IPS-NIHi11 (cell line): ENCODE measurements around the gene RTN4R.
"Not testable (repeated sequence)": the region's sequence is repeated elsewhere in the genome, so short reads cannot be mapped to it uniquely, and the experiment has no call there.

Source experiments
- DNase-seq: peaks from one replicate; pipeline ENCODE4 v3.0.0; 2012; ENCODE audit warnings: mixed read lengths, low spot score

Gene RTN4R

GRCh38 chr22:20271114-20271994 is 3.2 kb upstream of the RTN4R start:
- no peak for DNase-seq

DNA sequence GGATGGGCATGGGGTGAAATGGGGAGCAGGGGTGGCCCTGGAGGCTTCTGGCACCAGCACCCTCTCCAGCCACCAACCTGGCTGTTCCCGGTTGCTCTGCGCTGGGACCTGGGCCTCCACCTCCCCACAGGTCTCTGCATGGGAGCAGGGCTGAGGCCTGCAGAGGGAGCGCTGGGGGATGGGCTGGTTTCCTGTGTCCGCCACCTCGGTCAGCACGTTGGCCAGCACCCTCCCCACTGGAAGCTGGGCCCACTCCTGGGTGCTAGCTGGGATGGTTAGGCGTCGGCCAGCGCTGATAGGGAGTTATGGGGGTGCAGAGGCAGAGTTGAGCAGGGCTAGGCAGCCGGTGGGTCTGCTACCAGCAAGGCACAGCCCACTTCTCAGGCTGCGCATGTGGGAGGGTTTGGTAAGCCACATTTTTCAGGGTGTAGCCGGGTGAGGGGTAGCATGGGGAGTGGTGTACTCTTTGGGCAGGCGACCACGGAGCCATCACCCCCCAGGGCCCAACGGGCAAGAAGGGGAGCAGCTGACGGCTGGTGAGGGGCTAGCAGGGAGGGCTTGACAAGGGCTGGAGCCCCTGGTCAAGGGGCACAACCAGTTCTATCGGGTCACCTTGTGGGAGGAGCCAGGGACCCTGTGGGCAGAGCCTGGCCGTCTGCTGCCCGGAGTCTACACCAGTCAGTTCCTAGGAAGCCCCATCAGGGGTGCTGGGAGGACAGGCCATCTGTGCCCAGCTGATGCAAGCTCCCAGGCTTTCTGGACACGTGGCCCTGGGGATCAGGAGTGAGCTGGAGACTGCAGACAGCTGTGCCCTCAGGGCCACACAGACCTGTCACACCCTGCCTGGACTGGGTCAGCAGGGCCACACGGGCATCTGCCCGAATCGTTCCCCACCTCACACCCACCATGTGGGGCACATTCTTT is 2.3 kb upstream of the RTN4R start:
- not testable (repeated sequence) for DNase-seq

DNA sequence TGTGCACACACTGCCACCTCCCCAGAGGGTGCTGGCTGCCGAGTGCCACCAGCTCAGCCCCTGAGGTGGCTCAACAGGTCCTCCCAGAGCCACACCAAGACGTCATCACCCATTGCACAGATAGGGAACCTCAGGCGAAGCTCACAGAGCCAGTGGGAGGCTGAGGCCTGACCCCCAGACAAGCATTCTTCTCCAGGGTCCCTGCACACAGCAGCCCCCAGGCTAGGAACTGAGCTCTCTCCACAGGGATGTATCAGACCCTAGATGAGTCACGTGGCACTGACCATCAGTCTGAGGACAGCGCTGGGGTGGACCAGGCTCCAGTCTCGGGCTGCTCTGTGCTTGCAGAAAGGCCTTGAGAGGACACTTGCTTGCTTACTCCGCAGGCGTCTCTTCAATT is 1.6 kb upstream of the RTN4R start:
- not testable (repeated sequence) for DNase-seq

DNA sequence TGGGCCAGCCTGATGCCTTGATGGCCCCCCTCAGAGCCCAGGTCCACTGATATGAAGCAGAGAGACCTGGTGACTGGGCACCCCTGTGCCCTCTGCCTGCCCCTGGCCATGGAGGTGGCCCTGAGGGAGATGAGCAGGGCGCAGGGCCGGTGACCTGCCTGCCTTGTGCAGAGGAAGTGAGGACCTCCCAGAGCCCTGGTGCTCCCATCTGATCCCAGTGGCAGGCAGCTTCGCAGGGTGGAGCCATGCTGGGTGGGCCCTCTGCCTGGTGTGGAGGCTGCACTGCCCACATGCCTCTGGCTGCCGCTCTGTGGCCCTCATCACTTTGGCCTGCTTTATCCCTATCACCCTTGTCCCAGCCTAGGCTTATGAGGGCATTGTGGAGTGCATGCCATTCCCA is 1.1 kb upstream of the RTN4R start:
- not testable (repeated sequence) for DNase-seq

- DNase-seq, result peak; percentile 69
These were observed 458 bp downstream of the RTN4R start for GRCh38 chr22:20267441-20268278.

DNA sequence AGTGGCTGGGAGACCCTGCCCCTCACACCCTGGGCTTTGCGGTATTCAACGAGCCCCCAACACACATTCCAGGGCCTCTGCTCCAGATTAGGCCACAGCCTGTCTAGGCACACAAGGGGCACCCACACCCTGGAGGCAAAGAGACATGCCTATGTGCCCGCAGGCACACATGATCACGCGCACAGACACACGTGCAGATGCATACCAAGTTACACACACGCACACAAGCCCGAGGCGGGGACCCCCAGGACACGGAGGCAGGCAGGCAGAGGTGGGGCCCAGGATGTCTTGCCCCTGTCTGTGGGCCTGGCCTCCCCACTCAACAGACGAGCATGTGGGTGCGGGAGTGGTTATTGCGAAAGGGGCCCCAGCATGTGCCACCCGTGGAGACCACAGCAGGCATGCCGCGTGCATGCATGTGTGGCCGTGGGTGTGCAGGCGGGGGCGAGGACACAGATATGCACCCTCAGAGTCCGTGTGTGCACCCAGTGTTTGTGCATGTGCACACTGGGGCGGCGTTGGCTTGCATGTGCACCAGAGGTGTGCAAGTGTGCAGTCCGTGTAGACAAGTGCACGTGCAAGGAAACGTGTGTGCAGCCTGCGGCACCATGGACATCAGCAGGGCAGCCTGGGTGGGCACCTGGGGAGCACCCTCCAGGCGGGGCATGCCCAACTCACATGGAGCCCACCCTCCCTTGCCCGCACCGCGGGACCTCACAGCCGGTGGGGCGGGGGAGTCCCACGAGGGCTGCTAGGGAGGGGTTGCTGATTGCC is 1.3 kb downstream of the RTN4R start:
- not testable (repeated sequence) for DNase-seq

DNA sequence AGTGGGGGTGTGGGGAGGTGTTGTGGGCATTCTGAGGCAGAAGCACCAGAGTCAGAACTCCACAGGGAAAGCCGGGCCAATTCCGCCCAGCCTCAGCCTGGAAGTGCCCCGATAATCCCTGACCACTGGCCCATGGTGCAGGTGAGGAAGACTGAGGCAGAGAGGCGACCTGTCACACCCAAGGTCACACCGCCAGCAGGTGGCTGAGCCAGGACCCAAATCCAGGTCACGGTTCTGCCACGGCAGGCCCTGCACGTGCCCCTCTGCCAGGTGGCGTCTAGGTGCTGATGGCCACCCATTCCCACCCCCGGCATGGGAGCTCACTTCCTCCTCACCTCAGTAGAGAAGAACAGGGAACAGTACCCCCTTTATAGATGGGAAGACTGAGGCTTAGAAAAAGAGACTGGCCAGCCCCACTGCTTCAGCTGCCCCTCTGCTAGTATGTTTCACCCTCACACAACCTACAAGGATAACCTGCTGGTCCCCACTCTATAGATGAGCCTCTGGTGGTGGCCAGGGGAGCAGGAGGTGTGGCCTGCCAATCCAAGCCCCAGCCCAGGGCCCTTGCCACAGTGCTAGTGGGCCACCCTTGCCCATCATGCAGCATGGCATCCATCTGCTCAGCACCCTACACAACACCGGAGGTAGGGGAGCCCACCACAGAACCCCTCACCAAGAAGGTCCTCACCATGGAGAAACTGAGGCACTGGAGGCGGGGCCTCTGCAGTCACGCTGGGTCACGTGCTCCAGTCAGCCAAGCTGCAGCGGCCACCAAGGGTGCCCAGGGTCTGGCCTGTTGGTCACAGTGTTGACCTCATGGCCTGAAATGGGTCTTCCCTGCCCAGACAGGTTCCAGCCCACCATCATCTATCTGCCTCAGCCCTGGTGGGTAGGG is 2.1 kb downstream of the RTN4R start:
- not testable (repeated sequence) for DNase-seq

GRCh38 chr22:20264614-20265452 is 3.3 kb downstream of the RTN4R start:
- no peak for DNase-seq

- DNase-seq, result not testable (repeated sequence)
These were observed 4.5 kb downstream of the RTN4R start for GRCh38 chr22:20263404-20264281.

- DNase-seq, result no peak
These were observed 5.5 kb downstream of the RTN4R start for GRCh38 chr22:20262582-20263147.

- no peak for DNase-seq
These were observed 6.1 kb downstream of the RTN4R start for GRCh38 chr22:20261848-20262581.

DNA sequence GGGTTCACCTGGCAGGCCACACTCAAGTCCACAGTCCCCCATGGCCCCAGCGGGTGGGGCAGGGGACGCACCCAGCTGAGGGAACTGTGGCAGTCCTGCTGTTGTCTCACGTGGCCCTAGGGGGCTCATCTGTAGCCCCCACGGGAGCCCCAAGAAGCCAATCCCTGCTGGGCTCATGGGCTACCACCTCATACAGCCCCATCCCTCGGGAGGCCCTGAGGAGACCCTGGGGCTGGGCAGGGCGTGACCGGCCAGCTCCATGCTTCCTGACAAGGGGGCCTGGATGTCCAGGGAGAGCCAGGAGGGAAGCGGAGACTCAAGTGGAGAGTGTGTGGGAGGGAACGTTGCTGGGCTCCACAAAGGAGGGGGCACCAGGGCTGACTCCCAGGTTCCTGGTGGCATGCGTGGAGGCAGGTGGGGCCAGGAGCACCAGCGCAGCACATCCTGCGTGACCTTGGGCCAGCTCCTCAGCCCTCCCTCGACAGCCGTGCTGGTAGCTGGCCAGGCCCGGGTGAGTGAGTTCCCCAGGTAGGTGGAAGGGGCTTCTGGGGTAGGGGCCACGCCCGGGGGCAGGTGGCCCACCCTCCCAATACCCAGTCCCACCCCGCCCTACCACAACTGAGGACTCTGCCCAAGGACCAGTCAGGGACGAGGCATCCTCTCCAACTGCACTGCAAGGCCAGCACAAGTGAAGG is 7.9 kb downstream of the RTN4R start:
- no peak for DNase-seq

- DNase-seq, result no peak
These were observed 8.8 kb downstream of the RTN4R start for GRCh38 chr22:20259327-20259688.

- DNase-seq, result peak; percentile 71
These were observed 9.4 kb downstream of the RTN4R start for GRCh38 chr22:20258584-20259326.

GRCh38 chr22:20258021-20258299 is 10.2 kb downstream of the RTN4R start:
- no peak for DNase-seq
